Right forelimb (tissue), 1 donor: ENCODE results near the gene HYPK.

Experiments
- DNase-seq: peaks from one replicate; pipeline ENCODE4 v3.0.0-alpha.2; 2018

HYPK gene

DNA sequence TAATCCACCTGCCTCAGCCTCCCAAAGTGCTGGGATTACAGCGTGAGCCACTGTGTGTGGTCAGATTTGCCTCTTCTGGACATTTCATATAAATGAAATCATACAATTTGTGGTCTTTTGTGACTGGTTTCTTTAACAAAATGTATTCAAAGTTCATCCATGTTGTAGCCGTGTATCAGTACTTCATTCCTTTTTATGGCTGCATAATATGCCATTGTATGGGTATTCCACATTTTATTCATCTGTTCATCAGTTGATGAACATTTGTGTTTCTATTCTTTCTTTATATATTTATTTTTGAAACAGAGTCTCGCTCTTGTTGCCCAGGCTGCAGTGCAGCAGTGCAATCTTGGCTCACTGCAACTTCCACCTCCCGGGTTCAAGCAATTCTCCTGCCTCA lies 52.2 kb downstream of the HYPK start:
- DNase-seq, result no peak
